ENCODE measurements around the gene TMEM222.

GRCh38 chr1:27346357-27346756, 24.4 kb downstream of the TMEM222 start:
- TF ChIP-seq CTCF (IDR thresholded peaks at IDR 0.05; ENCODE audit: low read depth, low read length) = no peak
- TF ChIP-seq POLR2A (IDR thresholded peaks at IDR 0.05; ENCODE audit: extremely low read depth, insufficient read length) = no peak
- no peak for TF ChIP-seq MAX (IDR thresholded peaks at IDR 0.05; ENCODE audit: low read depth, low read length)
- TF ChIP-seq MYC (IDR thresholded peaks at IDR 0.05; ENCODE audit: low read depth, low read length) = no peak
